ENCODE measurements around the gene MTERF4.

MTERF4 gene

DNA sequence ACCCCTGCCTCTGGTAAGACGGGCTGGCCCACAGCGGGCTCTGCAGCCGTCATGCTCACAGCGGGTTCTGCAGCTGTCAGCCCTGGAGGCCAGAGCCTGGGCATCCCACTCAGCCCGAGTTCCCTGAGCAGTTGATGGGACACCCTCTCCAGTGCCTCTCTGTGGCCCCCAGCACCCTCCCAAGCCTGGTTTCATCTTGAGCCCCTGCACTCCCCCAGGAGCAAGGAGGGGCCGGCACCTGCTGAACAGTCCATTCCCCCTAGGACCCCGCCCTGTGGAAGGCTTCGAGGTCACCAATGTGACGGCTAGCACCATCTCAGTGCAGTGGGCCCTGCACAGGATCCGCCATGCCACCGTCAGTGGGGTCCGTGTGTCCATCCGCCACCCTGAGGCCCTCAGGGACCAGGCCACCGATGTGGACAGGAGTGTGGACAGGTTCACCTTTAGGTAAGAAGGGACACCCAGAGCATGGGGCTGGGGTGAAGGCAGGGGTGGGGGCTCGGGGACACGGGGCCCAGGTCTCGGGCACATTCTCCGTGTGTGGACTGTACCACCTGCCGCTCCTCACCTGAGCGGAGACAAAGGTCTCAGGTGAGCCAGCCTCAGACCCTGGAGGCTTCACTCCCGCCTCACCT lies 34.5 kb downstream of the MTERF4 start:
- DNase-seq = no peak

DNA sequence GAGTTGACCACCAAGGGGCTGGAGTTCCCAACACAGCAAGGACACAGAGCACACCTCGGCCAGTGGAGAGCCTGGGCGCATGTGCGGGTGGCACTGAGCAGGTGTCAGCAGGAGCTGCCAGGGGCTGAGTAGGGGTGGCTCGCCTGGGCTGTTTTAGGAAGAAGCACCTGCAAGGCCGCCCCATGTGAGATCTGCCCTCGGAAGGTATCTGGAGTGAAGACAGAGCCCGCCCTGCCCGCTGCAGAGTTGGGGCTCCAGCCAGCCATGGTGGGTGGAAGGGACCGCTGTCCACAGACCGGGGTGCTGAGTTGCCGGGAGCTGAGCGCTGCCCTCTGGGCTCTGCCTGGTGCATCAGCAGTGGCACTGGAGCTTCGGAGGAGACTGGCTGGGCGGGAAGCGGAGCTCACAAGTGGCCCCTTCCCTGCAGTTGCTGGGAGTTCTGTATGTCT lies 35.2 kb downstream of the MTERF4 start:
- no peak for DNase-seq

DNA sequence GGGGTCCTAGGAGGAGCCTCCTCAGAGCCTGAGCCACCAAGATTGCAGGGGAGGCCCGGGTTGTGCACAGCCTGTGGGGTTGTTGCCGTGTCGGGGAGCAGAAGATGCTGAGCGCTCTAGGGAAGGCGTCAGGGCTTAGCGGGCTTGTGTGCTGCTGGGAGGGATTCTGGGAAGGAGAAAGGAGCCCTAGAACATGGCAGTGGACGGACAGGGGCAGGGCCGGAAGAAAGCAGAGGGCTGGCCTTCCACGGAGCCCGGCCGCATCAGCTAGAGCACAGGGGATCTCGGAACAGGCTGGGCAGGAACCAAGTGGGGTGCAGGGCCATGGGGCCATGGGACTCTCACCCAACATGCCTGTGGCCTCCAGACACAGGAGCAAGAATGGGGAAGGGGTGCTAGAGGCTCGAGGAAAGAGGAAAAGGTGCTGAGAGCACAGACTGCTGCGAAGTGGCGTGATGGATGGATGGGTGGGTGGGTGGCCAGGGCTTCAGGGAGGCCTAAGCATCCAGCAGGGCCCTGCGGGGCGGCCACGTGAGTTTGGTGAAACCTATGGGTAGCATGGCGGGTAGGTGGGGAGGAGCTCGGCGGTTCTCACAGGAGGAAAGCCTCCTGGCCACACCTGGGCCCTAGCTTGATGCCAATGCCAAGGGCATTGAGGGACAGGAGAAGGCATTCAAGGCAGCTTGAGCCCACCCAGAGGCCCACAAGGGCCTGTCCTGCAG lies 35.8 kb downstream of the MTERF4 start:
- no peak for DNase-seq

DNA sequence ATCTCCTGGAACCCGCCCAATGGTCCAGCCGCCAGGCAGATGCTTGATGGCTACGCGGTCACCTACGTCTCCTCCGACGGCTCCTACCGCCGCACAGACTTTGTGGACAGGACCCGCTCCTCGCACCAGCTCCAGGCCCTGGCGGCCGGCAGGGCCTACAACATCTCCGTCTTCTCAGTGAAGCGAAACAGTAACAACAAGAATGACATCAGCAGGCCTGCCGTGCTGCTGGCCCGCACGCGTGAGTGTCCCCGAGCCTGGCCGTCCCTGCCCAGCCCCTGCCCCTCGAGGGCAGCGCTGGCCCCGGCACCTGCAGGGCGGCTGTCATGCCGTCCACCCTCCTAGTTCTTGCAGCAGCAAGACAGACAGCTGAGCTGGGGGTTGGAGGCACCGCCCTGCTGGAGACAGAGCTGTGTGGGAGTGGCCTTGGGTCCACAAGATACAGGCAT lies 36.7 kb downstream of the MTERF4 start:
- no peak for DNase-seq

DNA sequence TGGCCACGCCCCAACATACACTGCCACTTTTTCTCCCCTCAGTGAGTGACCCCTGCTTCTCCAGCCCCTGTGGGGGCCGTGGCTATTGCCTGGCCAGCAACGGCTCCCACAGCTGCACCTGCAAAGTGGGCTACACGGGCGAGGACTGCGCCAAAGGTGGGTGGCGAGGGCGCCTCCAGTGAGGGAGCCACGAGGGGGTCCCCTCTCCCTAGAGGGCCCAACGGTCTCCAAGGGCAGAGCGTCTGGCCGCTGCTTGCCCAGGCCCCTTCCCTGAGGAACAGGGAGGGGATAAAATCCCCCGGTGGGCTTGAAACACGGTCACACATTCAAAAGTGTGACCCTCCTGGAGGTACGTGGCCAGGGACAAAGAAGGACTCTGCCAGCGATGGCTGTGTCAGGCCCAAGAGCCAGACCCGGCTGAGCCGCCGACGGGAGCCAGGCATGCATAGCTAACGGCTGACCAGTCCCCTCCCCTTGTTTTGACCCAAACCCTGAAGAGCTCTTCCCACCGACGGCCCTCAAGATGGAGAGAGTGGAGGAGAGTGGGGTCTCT lies 37.2 kb downstream of the MTERF4 start:
- DNase-seq = no peak

DNA sequence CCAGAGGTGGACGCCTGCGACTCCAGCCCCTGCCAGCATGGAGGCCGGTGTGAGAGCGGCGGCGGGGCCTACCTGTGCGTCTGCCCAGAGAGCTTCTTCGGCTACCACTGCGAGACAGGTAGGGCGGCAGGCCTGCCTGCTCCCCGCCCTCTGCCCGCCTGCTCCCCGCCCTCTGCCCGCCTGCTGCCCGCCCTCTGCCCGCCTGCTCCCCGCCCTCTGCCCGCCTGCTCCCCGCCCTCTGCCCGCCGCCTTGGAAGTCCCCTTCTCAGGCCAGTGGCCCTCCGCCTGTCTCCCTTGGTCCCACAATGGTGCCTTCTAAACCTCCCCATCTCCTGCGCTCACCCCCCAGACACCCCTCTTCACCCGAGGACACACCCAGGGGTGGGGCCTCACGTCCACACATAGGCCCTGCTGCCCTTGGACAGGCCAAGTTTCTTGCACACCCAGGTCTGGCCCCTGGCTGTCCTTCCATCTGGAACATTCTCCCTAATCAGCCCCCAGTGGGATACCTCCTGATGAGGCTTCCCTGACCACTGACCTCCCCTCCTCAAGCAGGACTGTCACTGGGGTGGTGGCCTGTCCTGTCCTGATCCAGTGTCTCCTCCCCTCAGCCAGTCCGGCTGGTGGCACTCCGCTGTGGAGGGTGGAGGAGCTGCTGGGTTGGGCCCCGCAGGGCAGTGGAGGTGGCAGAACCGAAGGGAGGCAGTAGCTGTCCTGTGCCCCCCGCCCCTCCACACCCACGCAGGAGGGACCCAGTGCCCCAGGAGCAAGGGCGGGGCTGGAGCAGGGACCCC lies 37.9 kb downstream of the MTERF4 start:
- DNase-seq = peak; percentile 41 to 64

DNA sequence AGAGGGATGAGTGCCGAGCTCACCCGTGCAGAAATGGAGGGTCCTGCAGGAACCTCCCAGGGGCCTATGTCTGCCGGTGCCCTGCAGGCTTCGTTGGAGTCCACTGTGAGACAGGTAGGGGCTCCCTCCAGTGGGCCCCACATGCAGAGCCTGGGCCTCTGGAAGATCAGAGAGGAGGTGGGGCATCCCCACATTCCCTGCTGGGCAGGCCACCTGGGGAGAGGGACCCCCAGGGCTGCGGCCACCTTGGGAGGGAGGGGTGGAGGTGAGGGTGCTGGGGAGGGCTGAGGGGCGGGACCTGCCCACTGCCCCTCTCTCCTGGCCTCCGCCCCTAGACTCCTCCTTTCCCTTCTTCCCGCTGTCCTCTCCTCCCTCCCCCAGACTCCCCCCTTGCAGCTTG lies 38.5 kb downstream of the MTERF4 start:
- no peak for DNase-seq

DNA sequence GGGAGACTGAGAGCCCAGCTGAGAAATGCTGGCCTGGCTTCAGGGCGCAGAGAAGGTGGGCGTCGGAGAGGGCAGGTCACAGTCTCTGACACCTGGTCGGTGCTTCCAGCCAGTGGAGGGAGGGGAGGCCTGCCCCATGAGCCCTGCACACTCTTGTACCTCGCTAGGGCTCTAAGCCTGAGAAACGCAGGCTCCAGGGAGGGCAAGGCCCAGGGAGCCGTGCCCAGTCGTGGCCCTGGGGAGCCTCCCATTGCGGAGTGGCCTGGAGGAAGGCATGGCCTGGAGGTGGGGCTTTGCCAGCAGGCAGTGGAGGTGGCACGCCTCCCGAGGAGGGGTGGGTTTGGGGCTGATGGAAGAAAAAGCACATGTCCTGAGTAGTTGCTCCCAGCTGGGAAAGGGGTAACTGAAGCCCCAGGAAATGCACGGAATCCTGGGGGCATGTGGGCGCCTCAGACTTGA lies 39.0 kb downstream of the MTERF4 start:
- no peak for DNase-seq

DNA sequence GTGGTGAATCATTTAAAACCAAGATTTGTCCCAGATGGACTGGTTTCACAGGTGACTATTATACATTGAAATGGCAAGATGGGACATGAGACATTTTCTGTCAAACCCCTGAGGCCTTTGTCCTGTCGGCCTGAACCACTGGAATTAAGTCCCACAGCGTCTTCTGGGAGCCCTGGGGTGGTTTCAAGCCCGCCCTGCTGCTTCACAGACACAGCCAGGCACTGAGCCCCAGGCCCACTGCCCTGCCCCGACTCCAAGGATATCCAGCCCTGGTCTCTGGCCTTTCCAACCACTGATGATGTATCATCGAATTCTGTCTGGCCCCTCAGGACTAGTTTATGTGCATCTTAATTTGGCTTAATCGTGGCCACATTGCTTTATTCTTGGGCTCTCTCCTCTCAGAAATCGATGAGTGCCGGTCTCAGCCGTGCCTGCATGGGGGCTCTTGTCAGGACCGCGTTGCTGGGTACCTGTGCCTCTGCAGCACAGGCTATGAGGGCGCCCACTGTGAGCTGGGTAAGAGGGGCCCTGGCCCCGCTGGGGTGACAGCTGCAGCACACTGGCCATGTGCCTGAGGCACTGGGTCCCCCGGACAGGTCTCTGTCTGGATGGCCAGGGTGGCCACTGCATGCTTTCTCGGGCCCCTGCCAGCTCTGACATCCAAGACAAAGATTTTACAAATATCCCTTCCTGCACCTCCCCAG lies 39.5 kb downstream of the MTERF4 start:
- DNase-seq = no peak

DNA sequence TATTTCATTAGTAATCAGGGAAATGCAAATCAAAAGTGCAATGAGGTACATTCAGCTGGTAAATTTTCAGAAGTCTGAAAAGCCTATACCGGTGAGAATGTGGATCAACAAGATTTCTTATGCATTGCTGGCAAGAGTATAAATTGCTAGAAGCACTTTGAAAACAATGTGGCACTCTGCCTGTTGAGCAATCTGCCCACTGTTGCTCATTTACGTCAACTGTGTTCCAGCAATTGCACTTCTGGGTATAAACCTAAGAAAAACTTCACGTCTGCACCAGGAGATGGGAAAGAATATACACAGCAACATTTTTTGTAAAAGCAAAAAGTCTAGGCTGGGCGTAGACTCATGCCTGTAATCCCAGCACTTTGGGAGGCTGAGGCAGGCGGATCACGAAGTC lies 40.8 kb downstream of the MTERF4 start:
- no peak for DNase-seq

DNA sequence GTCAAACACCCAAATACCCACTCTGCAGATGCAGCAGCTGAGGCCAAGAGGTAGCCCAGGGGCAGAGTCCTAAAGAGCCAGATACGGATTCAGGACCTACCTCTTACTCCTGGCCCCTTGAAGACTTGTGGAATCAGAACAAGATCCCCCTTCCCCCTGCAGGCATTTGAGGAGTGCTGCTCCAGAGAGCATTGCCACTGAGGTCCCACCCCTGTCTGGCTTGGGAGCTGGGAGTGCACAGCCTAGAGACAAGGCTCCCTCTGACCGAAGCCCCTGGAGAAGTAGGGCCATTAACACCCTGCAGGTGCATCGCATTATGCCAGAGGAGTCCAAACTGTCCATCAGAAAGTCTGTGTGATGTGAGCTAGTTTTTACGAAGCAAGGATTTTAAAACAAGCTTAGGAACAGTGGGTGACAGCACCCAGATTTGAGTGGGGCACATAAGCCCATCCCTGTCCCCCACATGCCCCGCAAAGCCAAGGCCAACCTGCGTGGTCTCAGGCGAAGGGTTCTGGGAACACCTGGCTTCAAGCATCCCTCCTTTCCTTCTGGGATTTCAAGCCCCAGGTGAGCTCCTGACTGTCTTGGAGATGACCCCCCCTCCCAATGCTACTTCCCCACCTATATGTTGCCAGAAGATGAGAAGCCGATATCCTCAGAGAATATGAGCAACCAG lies 48.4 kb downstream of the MTERF4 start:
- DNase-seq = no peak

DNA sequence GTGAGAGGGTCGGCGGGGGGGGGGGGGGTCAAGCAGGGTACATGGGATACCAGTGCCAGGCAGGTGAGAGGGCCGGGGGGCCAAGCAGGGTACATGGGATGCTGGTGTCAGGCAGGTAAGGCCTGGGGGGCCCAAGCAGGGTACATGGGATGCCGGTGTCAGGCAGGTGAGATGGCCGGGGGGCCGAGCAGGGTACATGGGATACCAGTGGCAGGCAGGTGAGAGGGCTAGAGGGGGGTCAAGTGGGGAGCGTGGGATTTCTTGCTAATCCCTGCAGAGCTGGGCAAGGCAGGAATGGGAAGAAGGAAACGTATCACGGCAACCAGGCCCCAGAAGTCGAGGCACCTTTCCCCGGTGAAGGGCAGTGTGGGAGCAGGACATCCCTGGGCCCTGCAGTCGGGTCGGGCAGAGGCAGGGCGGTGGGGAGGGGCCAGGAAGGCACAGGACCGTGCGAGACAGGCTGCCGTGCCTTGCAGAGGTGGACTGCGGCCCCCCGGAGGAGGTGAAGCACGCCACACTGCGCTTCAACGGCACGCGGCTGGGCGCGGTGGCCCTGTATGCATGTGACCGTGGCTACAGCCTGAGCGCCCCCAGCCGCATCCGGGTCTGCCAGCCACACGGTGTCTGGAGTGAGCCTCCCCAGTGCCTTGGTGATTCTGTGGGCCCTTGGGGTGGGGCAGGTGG lies 49.3 kb downstream of the MTERF4 start:
- no peak for DNase-seq

DNA sequence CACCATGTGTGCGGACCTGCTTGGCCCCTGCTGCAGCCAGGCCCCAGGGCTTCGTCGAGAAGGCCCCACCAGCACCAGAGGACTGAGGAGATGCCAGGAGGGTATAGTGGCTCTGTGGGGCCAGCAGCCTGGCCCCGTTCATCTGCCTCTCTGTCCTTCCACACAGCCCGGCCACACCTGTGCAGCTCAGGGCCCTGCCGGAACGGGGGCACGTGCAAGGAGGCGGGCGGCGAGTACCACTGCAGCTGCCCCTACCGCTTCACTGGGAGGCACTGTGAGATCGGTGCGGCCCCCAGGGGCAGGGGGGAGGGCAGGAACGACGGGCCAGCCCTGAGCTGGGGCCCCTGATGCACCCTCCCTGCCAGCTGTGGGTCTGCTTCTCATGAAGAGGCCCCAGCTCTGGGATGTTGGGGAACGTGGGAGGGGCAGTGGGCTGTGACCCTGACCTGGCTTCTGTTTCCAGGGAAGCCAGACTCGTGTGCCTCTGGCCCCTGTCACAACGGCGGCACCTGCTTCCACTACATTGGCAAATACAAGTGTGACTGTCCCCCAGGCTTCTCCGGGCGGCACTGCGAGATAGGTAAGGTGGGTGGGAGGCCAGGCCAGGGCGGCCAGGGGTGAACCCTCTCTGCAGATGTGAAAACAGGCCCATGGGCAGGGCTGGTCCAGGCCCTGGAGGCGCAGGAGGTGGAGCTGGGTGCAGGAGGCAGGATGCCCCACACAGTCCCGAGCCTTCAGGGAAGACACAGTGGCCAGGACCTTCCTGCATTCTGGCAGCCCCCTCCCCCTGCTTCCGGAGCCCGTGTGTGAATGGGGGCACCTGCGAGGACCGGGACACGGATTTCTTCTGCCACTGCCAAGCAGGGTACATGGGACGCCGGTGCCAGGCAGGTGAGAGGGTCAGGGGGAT lies 50.3 kb downstream of the MTERF4 start:
- DNase-seq = no peak

DNA sequence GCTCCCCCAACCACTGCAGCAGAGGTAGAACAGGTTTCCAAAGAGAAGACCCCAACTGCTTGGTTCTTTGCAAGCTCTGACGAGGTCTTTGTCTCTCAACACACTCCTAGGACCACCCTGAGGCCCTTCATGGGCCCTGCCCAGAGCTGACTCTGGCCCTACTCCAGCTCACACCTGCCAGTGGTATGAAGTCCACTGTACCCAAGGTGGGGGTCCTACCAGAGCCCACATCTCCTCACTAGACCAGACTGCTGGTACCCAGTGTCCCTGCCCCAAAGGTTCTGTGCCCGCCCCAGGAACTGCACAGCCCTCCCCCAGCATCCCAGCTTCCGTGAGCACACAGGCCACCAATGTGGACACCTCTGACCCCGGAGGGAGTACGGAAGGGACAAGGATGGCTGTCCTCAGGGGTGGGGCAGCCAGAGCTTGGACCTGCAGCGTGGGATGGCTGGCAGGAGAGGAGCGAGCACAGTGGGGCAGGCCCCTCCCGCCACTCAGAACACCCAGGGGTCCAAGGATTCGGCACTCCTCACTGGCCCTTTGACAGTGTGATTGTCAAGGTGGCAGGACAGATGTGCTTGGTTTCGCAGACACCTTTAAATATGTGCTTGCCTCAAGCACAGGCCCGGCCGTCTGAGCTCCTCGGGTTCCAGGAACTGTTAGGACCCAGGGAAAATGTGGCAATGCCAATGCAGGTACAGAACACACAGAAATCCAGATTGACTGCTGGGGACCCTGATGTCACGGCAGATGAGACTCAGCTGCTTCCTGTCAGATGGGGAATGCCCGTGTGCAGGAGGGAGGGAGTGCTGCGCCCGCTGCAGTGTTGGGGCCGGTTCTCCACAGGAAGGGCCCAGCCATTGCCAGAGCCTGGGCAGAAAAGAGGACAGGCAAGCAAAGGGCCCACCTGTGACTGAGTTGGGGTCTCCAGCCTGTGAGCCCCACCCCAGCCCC lies 51.2 kb downstream of the MTERF4 start:
- DNase-seq = no peak

DNA sequence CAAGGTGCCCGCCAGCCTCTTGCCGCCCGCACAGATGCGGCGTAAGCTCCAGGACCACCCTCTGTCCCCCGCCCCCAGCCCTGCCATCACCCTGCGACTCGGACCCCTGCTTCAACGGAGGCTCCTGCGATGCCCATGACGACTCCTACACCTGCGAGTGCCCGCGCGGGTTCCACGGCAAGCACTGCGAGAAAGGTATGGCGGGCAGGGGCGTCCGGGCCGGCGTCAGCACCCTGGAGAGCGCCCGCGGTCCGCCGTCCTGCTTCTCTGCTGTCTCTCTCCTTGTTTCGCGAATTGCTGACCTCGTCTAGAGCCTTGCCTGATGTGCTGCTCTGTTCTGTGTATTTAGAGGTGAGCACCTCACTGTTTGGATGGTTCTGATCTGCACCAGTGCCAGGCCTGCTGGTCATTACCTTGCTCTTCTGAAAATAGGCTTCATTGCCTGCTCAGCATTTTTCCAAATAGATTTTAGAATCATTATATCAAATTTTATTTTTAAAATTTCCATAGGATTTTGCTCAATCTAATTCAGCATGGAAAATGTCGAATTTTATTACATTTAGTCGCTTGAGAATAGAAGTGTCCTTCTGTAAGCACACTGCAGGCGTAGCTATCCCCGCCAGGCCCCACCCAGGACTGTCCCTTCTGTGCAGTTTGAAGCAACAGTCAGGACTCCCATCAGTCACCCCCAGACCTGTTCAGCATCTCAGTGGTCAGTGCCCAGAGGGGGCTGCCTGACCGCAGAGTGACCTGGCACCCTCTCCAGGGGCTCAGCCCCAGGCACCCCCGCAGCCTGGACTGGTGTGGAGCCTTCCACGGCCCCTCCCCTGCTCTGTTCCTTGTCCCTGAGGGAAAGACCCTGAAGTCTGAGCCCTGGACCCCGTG lies 52.1 kb downstream of the MTERF4 start:
- no peak for DNase-seq

DNA sequence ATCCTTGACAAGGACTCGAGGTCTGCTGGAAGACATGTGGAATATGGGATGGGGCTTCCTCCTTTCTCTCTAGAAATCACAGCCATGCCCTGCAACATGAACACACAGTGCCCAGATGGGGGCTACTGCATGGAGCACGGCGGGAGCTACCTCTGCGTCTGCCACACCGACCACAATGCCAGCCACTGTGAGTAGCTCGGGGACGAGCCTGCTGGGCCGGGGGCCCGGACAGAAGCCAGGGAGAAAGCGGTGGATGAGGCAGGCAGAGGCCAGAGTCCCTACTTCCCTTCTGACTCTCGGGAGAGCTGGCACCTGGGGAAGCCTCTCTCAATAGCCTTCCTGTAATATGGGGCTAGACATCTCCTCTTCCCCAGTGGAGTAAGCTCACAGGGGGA lies 53.1 kb downstream of the MTERF4 start:
- DNase-seq = no peak

DNA sequence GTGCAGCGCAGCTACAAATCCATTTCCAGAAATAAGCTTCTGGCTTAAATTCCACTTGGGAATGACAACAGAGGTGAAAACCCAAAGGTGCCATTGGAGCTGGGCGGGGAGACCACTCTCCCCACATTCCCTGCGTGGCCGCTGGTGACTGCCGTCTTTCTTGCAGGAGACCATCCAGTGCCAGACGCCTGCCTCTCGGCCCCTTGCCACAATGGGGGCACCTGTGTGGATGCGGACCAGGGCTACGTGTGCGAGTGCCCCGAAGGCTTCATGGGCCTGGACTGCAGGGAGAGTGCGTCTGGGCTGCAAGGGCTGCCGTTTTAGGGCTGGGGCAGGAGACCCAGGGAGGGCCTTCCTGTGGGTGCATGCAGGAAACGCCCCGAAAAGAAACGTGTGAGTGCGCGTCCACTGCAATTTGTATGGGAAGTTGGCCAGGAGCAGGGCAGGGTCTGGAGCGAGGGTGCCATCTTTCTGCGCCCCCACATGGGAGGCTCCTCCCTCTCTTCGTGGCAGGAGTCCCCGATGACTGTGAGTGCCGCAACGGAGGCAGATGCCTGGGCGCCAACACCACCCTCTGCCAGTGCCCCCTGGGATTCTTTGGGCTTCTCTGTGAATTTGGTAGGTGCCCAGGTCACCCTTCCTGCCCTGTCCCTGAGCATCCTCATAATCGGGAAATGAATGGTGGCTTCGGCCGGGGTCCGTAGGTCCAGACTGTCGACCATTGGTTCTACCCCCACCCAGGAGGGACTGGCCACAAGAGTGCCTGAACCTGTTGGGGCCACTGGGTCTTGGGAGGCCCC lies 53.7 kb downstream of the MTERF4 start:
- no peak for DNase-seq

Data from CD4-positive, alpha-beta T cell treated with Interferon alpha-2 for 1 hour (primary cell).